K562 (cell line): ENCODE measurements around the gene TOPORS. TPM values are rescaled to one million over a fixed set of nuclear protein-coding genes. Genes with fewer than 3 reads are reported as not detected.

Experiments used
- ARID2 ChIP-seq: fragments of 450-650 bp; IDR thresholded peaks from 2 replicates; pipeline ENCODE4 v1.6.1; 2017; ENCODE audit warnings: antibody characterized with exemption, mild to moderate bottlenecking
- BRCA1 ChIP-seq, 2 experiments: fragments of 450-650 bp in 1 of 2; sonication (generic) in 1 of 2; formaldehyde crosslinking in 1 of 2; IDR thresholded peaks; 2 replicates each; pipeline versions ENCODE4 v1.5.0 to v1.6.1; 2017 to 2020; ENCODE audit warnings: mild to moderate bottlenecking in 1 of 2, missing genetic modification reagents in 1 of 2
- EP300 ChIP-seq: IDR thresholded peaks from 2 replicates; pipeline ENCODE4 v1.6.1; 2012; ENCODE audit warnings: low read length, improper control_type of control experiment
- GMEB1 ChIP-seq: fragments of 250-450 bp; sonication (Bioruptor Pico); IDR thresholded peaks from 2 replicates; pipeline ENCODE4 v1.4.0; 2020; ENCODE audit warnings: mild to moderate bottlenecking
- GTF2A2 ChIP-seq: IDR thresholded peaks from 2 replicates; pipeline ENCODE4 v1.6.1; 2016; ENCODE audit warnings: mild to moderate bottlenecking, missing genetic modification characterization, missing compliant biosample characterization
- GTF2E2 ChIP-seq: fragments of 200-800 bp; sonication (Bioruptor generic); IDR thresholded peaks from 2 replicates; pipeline ENCODE4 v1.6.1; 2016; ENCODE audit warnings: missing genetic modification characterization, missing compliant biosample characterization
- HDAC2 ChIP-seq: fragments of 450-650 bp; IDR thresholded peaks from 2 replicates; pipeline ENCODE4 v1.6.1; 2016; ENCODE audit warnings: mild to moderate bottlenecking
- MBD1 ChIP-seq: fragments of 250-450 bp; sonication (Bioruptor Pico); IDR thresholded peaks from 2 replicates; pipeline ENCODE4 v1.8.0; 2022; ENCODE audit warnings: inconsistent platforms
- MBD2 ChIP-seq: sonication (generic); IDR thresholded peaks from 2 replicates; pipeline ENCODE4 v1.6.1; 2016; ENCODE audit warnings: low read depth, borderline replicate concordance
- MCM2 ChIP-seq: fragments of 450-650 bp; IDR thresholded peaks from 2 replicates; pipeline ENCODE4 v1.6.1; 2017; ENCODE audit warnings: low read depth, mild to moderate bottlenecking
- MCM5 ChIP-seq: fragments of 450-650 bp; IDR thresholded peaks from 2 replicates; pipeline ENCODE4 v1.6.1; 2016; ENCODE audit warnings: low read depth
- MXI1 ChIP-seq: IDR thresholded peaks from 2 replicates; pipeline ENCODE4 v1.6.1; 2011; ENCODE audit warnings: low read depth, mild to moderate bottlenecking, improper control_type of control experiment, low read length
- NFE2L1 ChIP-seq: fragments of 450-650 bp; IDR thresholded peaks from 2 replicates; pipeline ENCODE4 v1.6.1; 2016; ENCODE audit warnings: missing genetic modification characterization, low read depth, mild to moderate bottlenecking, missing compliant biosample characterization, moderate library complexity, borderline replicate concordance
- RBM22 ChIP-seq: fragments of 200-400 bp; formaldehyde crosslinking; IDR thresholded peaks from 2 replicates; pipeline ENCODE4 v1.6.1; 2018; ENCODE audit warnings: low read length, low read depth; ENCODE audit not compliant: poor library complexity, severe bottlenecking
- STAT6 ChIP-seq: sonication (generic); formaldehyde crosslinking; IDR thresholded peaks from 2 replicates; pipeline ENCODE4 v1.8.1; 2023; ENCODE audit warnings: mild to moderate bottlenecking, missing genetic modification reagents
- TCF7L2 ChIP-seq: fragments of 150-350 bp; IDR thresholded peaks from 2 replicates; pipeline ENCODE4 v1.6.1; 2016; ENCODE audit warnings: low read depth, mild to moderate bottlenecking, low read length, moderate library complexity
- TRIM25 ChIP-seq: fragments of 450-650 bp; IDR thresholded peaks from 2 replicates; pipeline ENCODE4 v1.7.0; 2016; ENCODE audit warnings: borderline replicate concordance
- ZEB2 ChIP-seq: fragments of 450-650 bp; IDR thresholded peaks from 2 replicates; pipeline ENCODE4 v1.6.1; 2016
- ZNF232 ChIP-seq: sonication (generic); formaldehyde crosslinking; IDR thresholded peaks from 2 replicates; pipeline ENCODE4 v1.8.0; 2022; ENCODE audit warnings: mild to moderate bottlenecking, missing genetic modification reagents
- ZNF347 ChIP-seq: fragments of 450-650 bp; formaldehyde crosslinking; IDR thresholded peaks from 2 replicates; pipeline ENCODE4 v1.4.0; 2020; ENCODE audit warnings: low read depth, mild to moderate bottlenecking, moderate library complexity
- ZNF384 ChIP-seq: IDR thresholded peaks from 2 replicates; pipeline ENCODE4 v1.6.1; 2012; ENCODE audit warnings: low read depth, low read length, improper control_type of control experiment
- ZNF584 ChIP-seq: fragments of 200-800 bp; sonication (Bioruptor generic); IDR thresholded peaks from 2 replicates; pipeline ENCODE4 v1.6.1; 2016; ENCODE audit warnings: low read depth, mild to moderate bottlenecking, missing genetic modification characterization, missing compliant biosample characterization
- ZNF695 ChIP-seq: fragments of 450-650 bp; formaldehyde crosslinking; IDR thresholded peaks from 2 replicates; pipeline ENCODE4 v1.4.0; 2020; ENCODE audit warnings: mild to moderate bottlenecking, moderate library complexity
- polyA plus RNA-seq, 8 experiments: library from polyadenylated mRNA; depleted of rRNA in 4 of 8; stranded (reverse) in 5 of 8; unstranded in 3 of 8; fragments of >200 nt; fragmentation: Nextera tagmentation in 2 of 8; fragmentation: Illumina TruSeq in 1 of 8; extraction: Ambion mirVana in 2 of 8; extraction: Trizol in 1 of 8; gene quantifications; 2 replicates each; pipeline versions ENCODE4 v1.2.1 to v1.2.3, GENCODE V29; 2011 to 2014; ENCODE audit warnings: inconsistent platforms in 1 of 8, missing spikeins in 1 of 8
- total RNA-seq, 7 experiments: library from RNA; depleted of rRNA in 6 of 7; stranded (reverse); fragments of >200 nt in 6 of 7; fragmentation: Illumina TruSeq in 2 of 7; extraction: Trizol in 2 of 7; gene quantifications; 2 replicates each; pipeline versions ENCODE4 v1.2.1 to v1.2.3, GENCODE V29; 2011 to 2021; ENCODE audit warnings: low replicate concordance in 1 of 7

TOPORS gene
- total and polyA plus RNA-seq, 9 of the 15 experiments (the other 6 are each of a cell fraction or from before 2014, with no cell fraction given), result 4.3 to 19.6 (median 9.9) TPM

- TF ChIP-seq RBM22 (no peak), ZNF232 (CRISPR knock-in tag) (no peak), GTF2A2 (tag) (no peak), STAT6 (no peak), GTF2E2 (tag) (no peak), HDAC2 (no peak), BRCA1 (IDR thresholded peaks at IDR 0.05) (no peak), BRCA1 (CRISPR knock-in tag; IDR thresholded peaks at IDR 0.05) (no peak), ZNF384 (no peak), MBD1 (CRISPR knock-in tag) (no peak), ZEB2 (no peak), MBD2 (0 out of 2 replicates have a peak, but pooled peaks have one; percentile 39), TCF7L2 (no peak), MXI1 (no peak), ZNF347 (CRISPR knock-in tag) (no peak), NFE2L1 (no peak), ZNF584 (no peak), EP300 (peak; percentile 46), ZNF695 (CRISPR knock-in tag) (no peak), MCM5 (no peak), MCM2 (no peak), ARID2 (no peak), TRIM25 (no peak), GMEB1 (CRISPR knock-in tag) (peak; percentile 43)
Measured at GRCh38 chr9:32572900-32573523, 20.6 kb upstream of the TOPORS start, which contains the start of gene NDUFB6 (continued).
